ENCODE data around the gene TMEM184A. TPM values are rescaled to one million over a fixed set of nuclear protein-coding genes. Genes with fewer than 3 reads are reported as not detected.

TMEM184A gene
- total and polyA plus RNA-seq, 2 of the 8 experiments (the other 6 are each of a cell fraction or from before 2014, with no cell fraction given), result 1.8 to 2.1 TPM

- TF ChIP-seq GTF2F1 (IDR thresholded peaks at IDR 0.05; ENCODE audit: borderline replicate concordance, low read depth, low read length), result no peak
- TF ChIP-seq BCL11A (IDR thresholded peaks at IDR 0.05; ENCODE audit: low read depth in 2 of 2, low read length in 2 of 2), result no peak
- no peak for TF ChIP-seq HDAC2 (IDR thresholded peaks at IDR 0.05; ENCODE audit: borderline replicate concordance in 1 of 2, low read depth in 2 of 2, low read length in 2 of 2)
- TF ChIP-seq RXRA (IDR thresholded peaks at IDR 0.05; ENCODE audit: insufficient read depth, low read depth, low read length), result no peak
- no peak for TF ChIP-seq ATF2 (IDR thresholded peaks at IDR 0.05; ENCODE audit: low read length)
- TF ChIP-seq RAD21 (IDR thresholded peaks at IDR 0.05 in 1 of 2, conservative IDR thresholded peaks at IDR 0.05 in 1 of 2; ENCODE audit: low read depth in 2 of 2, low read length in 2 of 2), result no peak
- TF ChIP-seq KDM1A (IDR thresholded peaks at IDR 0.05; ENCODE audit: borderline replicate concordance, low read length), result no peak
- TF ChIP-seq KDM5A (IDR thresholded peaks at IDR 0.05; ENCODE audit: low read length), result no peak
- TF ChIP-seq USF2 (IDR thresholded peaks at IDR 0.05; ENCODE audit: low read length), result no peak
Measured at GRCh38 chr7:1544178-1544895, 11.7 kb downstream of the TMEM184A start (continued).
